CD4-positive, alpha-beta T cell (primary cell): ENCODE data around the gene CTNNA2. TPM values are rescaled to one million over a fixed set of nuclear protein-coding genes. Genes with fewer than 3 reads are reported as not detected.

Experiments used
- ATAC-seq: fragments of 200-7000 bp; cut with Tn5 transposase; one replicate; pipeline ENCODE4 v1.10.0; 2022; ENCODE audit warnings: mild to moderate bottlenecking; ENCODE audit not compliant: poor library complexity
- CTCF ChIA-PET: fragments of 350-600 bp; sonication (Branson Sonifier 250); formaldehyde crosslinking; loops from one replicate; lab custom pipeline; 2021; ENCODE audit warnings: antibody characterized with exemption, inconsistent platforms; lab: Charles Lee
- POLR2A ChIA-PET: fragments of 350-600 bp; sonication (Branson Sonifier 250); formaldehyde crosslinking; loops from one replicate; lab custom pipeline; 2021; ENCODE audit warnings: antibody characterized with exemption, inconsistent platforms; lab: Charles Lee
- DNase-seq, 14 experiments: peaks; one replicate each; pipeline ENCODE4 v3.0.0-alpha.2; 2013 to 2020; ENCODE audit warnings: mixed read lengths in 2 of 14
- H3K27ac ChIP-seq, 2 donors: one replicate each; pipeline versions ENCODE4 v1.5.1 to v1.7.0; 2013; ENCODE audit warnings: low read length in 2 of 2, low read depth in 1 of 2, mild to moderate bottlenecking in 1 of 2
- H3K27me3 ChIP-seq, 2 experiments: 1 replicate in 1 of 2; 2 replicates in 1 of 2; pipeline versions ENCODE4 v1.6.1 to v1.7.0; 2013; ENCODE audit warnings: low read length in 2 of 2, control low read depth in 1 of 2, mild to moderate bottlenecking in 1 of 2, moderate library complexity in 1 of 2; ENCODE audit not compliant: insufficient read depth in 2 of 2, control insufficient read depth in 1 of 2
- H3K36me3 ChIP-seq: one replicate; pipeline ENCODE4 v1.6.1; 2013; ENCODE audit warnings: low read length, control low read depth; ENCODE audit not compliant: insufficient read depth
- H3K4me1 ChIP-seq: one replicate; pipeline ENCODE4 v1.6.1; 2013; ENCODE audit warnings: low read length, control low read depth; ENCODE audit not compliant: insufficient read depth
- H3K4me3 ChIP-seq: one replicate; pipeline ENCODE4 v1.5.1; 2013; ENCODE audit warnings: mild to moderate bottlenecking, low read length, moderate library complexity
- H3K9me3 ChIP-seq, 2 experiments: 1 replicate in 1 of 2; 2 replicates in 1 of 2; pipeline versions ENCODE4 v1.6.1 to v1.7.0; 2013; ENCODE audit warnings: low read length in 2 of 2, mild to moderate bottlenecking in 2 of 2, control low read depth in 1 of 2, moderate library complexity in 1 of 2; ENCODE audit not compliant: control insufficient read depth in 1 of 2, insufficient read depth in 1 of 2
- H3K27ac Mint-ChIP-seq: one replicate; pipeline ENCODE4 v1.8.0; 2020; ENCODE audit warnings: mixed read lengths
- H3K27me3 Mint-ChIP-seq: one replicate; pipeline ENCODE4 v1.8.0; 2021; ENCODE audit warnings: mixed read lengths
- H3K36me3 Mint-ChIP-seq: one replicate; pipeline ENCODE4 v1.8.0; 2021; ENCODE audit warnings: low read depth, mixed read lengths
- H3K4me1 Mint-ChIP-seq: one replicate; pipeline ENCODE4 v1.8.0; 2021; ENCODE audit warnings: low read depth, mixed read lengths
- H3K4me3 Mint-ChIP-seq: one replicate; pipeline ENCODE4 v1.8.0; 2020; ENCODE audit warnings: mild to moderate bottlenecking, mixed read lengths
- H3K9me3 Mint-ChIP-seq: one replicate; pipeline ENCODE4 v1.8.0; 2020; ENCODE audit warnings: mixed read lengths
- intact Hi-C, 2 experiments: fragments of 100-400 bp; cut with DNase I in 1 of 2; cut with micrococcal nuclease in 1 of 2; formaldehyde crosslinking; loops; one replicate each; pipeline versions ENCODE4 v1.15.1 to v1.9.0; 2023 to 2025; cut with DNase I, micrococcal nuclease
- total RNA-seq, 174 experiments: library from RNA in 2 of 174; stranded (reverse) in 2 of 174; gene quantifications; one replicate each; pipeline ENCODE4 v1.2.3 and lab custom pipeline; 2021 to 2026
- TF ChIP-seq, protein P1 (sequence below): fragments of 200-600 bp; IDR thresholded peaks from one replicate; pipeline ENCODE4 v1.8.0; 2022; ENCODE audit warnings: antibody characterized with exemption, mild to moderate bottlenecking

CTNNA2 gene
- total RNA-seq, 2 experiments from 2014 or later: not detected

DNA sequence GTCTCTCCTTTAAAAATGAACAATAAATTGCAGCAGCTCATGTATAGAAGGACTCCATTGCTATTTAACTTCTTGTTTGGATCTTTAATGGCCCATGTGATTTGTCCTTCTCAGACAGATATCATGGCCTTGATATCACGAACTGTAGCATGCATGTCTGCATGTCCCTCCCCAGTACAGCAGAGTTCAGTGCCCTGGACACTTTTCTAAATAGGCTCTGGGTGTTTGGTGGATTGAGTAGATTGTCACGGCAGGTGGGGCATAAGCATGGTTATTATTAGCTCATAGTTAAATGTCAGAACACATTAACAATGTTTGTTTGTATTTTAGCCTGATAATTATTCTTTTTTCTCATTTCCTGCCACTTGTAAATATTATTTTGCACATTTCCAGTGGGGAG is 673.4 kb downstream of the CTNNA2 start:
- H3K36me3 ChIP-seq: no peaks in the 10 kb centered on the region
- H3K9me3 Mint-ChIP-seq: peaks cover 3% of the 10 kb centered on the region
- no peaks in the 10 kb centered on the region for H3K4me1 Mint-ChIP-seq
- no peaks in the 10 kb centered on the region for H3K4me1 ChIP-seq
- ATAC-seq (no peak), DNase-seq (no peak)
- intact Hi-C loops: no loop called here
- H3K27me3 ChIP-seq: no peaks in the 10 kb centered on the region
- peaks cover 0 to 3% of the 10 kb centered on the region in 2 experiments for H3K9me3 ChIP-seq
- no peak overlapping the region for H3K4me3 Mint-ChIP-seq
- no peak overlapping the region for H3K27ac Mint-ChIP-seq
- H3K4me3 ChIP-seq: no peak overlapping the region
- no peaks in the 10 kb centered on the region for H3K36me3 Mint-ChIP-seq
- CTCF ChIA-PET: no interaction called here
- no peak overlapping the region for H3K27ac ChIP-seq
- TF ChIP-seq, protein P1, sequence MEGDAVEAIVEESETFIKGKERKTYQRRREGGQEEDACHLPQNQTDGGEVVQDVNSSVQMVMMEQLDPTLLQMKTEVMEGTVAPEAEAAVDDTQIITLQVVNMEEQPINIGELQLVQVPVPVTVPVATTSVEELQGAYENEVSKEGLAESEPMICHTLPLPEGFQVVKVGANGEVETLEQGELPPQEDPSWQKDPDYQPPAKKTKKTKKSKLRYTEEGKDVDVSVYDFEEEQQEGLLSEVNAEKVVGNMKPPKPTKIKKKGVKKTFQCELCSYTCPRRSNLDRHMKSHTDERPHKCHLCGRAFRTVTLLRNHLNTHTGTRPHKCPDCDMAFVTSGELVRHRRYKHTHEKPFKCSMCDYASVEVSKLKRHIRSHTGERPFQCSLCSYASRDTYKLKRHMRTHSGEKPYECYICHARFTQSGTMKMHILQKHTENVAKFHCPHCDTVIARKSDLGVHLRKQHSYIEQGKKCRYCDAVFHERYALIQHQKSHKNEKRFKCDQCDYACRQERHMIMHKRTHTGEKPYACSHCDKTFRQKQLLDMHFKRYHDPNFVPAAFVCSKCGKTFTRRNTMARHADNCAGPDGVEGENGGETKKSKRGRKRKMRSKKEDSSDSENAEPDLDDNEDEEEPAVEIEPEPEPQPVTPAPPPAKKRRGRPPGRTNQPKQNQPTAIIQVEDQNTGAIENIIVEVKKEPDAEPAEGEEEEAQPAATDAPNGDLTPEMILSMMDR: no peak
- H3K27me3 Mint-ChIP-seq: no peaks in the 10 kb centered on the region
- POLR2A ChIA-PET: no interaction called here

DNA sequence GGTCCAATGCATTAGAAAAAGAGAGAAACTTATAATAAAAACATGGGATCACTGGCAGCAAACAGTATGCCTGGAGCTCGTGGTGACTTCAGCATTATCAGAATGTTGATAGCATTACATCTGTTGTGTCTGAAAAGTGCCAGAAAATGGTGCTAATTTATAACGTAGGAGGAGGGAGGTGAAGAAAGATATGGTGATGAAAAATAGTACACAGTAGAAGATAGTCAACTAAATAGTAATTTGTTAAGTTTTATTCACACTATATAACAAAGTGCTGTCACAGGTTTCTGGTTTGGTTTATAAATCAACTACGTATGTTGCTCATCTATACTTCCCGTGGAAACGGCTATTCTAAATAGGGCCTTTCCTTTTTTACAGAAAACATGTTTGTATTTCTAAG is 674.3 kb downstream of the CTNNA2 start:
- no peaks in the 10 kb centered on the region for H3K27me3 Mint-ChIP-seq
- H3K9me3 Mint-ChIP-seq: peaks cover 3% of the 10 kb centered on the region
- Histone ChIP-seq H3K4me1 (no peaks in the 10 kb centered on the region), H3K9me3 (peaks cover 0 to 3% of the 10 kb centered on the region in 2 experiments), H3K36me3 (no peaks in the 10 kb centered on the region), H3K4me3 (no peak overlapping the region), H3K27ac (no peak overlapping the region), H3K27me3 (no peaks in the 10 kb centered on the region)
- ATAC-seq (no peak), DNase-seq (no peak)
- intact Hi-C loops: no loop called here
- CTCF ChIA-PET: no interaction called here
- POLR2A ChIA-PET: no interaction called here
- no peak overlapping the region for H3K27ac Mint-ChIP-seq
- no peaks in the 10 kb centered on the region for H3K36me3 Mint-ChIP-seq
- H3K4me1 Mint-ChIP-seq: no peaks in the 10 kb centered on the region
- no peak overlapping the region for H3K4me3 Mint-ChIP-seq
- TF ChIP-seq, protein P1: no peak

DNA sequence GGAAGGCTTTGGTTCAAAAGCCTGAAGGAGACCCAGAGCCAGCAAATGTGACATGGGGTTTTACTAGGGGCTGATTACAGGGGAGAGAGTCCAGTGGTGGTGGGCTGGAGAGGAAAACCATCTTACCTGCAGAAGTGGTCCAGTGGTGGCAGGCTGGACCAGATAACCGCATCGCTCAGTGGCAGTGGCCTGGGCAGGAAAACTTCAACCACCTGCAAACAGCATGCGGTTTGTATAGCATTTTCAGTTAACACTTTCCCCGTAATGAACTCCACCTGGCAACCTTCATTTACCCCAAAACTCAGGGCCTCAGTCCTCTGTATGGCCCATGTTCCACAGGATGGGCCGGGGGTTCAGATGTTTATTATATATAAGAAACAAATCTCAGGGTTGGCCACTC is 677.3 kb downstream of the CTNNA2 start:
- Histone ChIP-seq H3K27ac (no peak overlapping the region), H3K27me3 (no peaks in the 10 kb centered on the region), H3K4me1 (no peaks in the 10 kb centered on the region), H3K4me3 (no peak overlapping the region), H3K36me3 (no peaks in the 10 kb centered on the region), H3K9me3 (peaks cover 0 to 3% of the 10 kb centered on the region in 2 experiments)
- ChIA-PET CTCF (no interaction called here), POLR2A (no interaction called here)
- peaks cover 2% of the 10 kb centered on the region for H3K9me3 Mint-ChIP-seq
- no peaks in the 10 kb centered on the region for H3K27me3 Mint-ChIP-seq
- ATAC-seq (no peak), DNase-seq (no peak)
- H3K4me1 Mint-ChIP-seq: no peaks in the 10 kb centered on the region
- TF ChIP-seq, protein P1: no peak
- no peaks in the 10 kb centered on the region for H3K36me3 Mint-ChIP-seq
- no peak overlapping the region for H3K27ac Mint-ChIP-seq
- intact Hi-C loops: no loop called here
- no peak overlapping the region for H3K4me3 Mint-ChIP-seq
